C4-2B (cell line): ENCODE data around the gene CSMD2.

Experiments used
- CTCF ChIP-seq: fragments of 450-650 bp; conservative IDR thresholded peaks from 2 replicates; pipeline ENCODE4 v1.5.1; 2017; ENCODE audit warnings: mild to moderate bottlenecking
- ZFX ChIP-seq: fragments of 450-650 bp; IDR thresholded peaks from 2 replicates; pipeline ENCODE4 v1.6.1; 2017

- TF ChIP-seq CTCF (no peak), ZFX (no peak)
Observed at GRCh38 chr1:33561576-33561975, 603.5 kb downstream of the CSMD2 start.
